B cell (primary cell): ENCODE data around the gene C12orf75.

Experiments used
- EZH2 ChIP-seq: IDR thresholded peaks from 2 replicates; pipeline ENCODE4 v1.6.1; 2012; ENCODE audit warnings: borderline replicate concordance, low read depth, mild to moderate bottlenecking, moderate library complexity, low read length; ENCODE audit not compliant: insufficient read depth, poor library complexity, severe bottlenecking
- TF ChIP-seq, protein P1 (sequence below): fragments of 200-600 bp; IDR thresholded peaks from one replicate; pipeline ENCODE4 v1.8.0; 2022; ENCODE audit warnings: antibody characterized with exemption, mild to moderate bottlenecking

DNA sequence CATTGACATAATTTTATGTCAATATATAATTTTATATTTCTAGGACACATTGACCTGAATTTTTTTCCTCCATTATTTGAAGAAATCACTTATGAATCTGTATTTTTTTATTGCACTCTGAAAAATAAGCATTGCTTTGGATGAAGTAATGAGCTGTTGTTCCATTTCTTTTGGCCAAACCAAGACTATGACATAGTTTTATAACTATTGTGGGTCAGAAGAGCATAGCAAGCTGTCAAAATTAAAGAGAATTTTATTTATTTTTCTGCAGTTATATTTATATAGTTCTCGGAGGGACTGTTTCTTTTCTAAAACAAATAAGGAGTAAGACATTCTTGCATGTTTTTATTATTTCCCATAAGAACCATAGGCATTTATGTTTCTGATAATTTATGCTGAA, 8.5 kb downstream of the C12orf75 start:
- TF ChIP-seq, protein P1, sequence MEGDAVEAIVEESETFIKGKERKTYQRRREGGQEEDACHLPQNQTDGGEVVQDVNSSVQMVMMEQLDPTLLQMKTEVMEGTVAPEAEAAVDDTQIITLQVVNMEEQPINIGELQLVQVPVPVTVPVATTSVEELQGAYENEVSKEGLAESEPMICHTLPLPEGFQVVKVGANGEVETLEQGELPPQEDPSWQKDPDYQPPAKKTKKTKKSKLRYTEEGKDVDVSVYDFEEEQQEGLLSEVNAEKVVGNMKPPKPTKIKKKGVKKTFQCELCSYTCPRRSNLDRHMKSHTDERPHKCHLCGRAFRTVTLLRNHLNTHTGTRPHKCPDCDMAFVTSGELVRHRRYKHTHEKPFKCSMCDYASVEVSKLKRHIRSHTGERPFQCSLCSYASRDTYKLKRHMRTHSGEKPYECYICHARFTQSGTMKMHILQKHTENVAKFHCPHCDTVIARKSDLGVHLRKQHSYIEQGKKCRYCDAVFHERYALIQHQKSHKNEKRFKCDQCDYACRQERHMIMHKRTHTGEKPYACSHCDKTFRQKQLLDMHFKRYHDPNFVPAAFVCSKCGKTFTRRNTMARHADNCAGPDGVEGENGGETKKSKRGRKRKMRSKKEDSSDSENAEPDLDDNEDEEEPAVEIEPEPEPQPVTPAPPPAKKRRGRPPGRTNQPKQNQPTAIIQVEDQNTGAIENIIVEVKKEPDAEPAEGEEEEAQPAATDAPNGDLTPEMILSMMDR, result no peak
- no peak for TF ChIP-seq EZH2
